Activated CD8-positive, alpha-beta T cell treated with anti-CD3 and anti-CD28 coated beads, Interleukin-2, amount 10 ng/mL, durations not matched to agents 7 days and 5 days (primary cell): ENCODE measurements around the gene TUBA4B. TPM values are rescaled to one million over a fixed set of nuclear protein-coding genes. Genes with fewer than 3 reads are reported as not detected.
A peak's percentile ranks its signal among the peaks of the same experiment; 100 is the strongest.

Experiments
- ATAC-seq: fragments of 150-1000 bp; cut with Tn5 transposase; one replicate; pipeline ENCODE4 v1.10.0; 2021; ENCODE audit warnings: moderate library complexity
- CTCF ChIA-PET: fragments of 350-600 bp; sonication (Branson Sonifier 250); formaldehyde crosslinking; loops from one replicate; lab custom pipeline; 2021; ENCODE audit warnings: antibody characterized with exemption; lab: Charles Lee
- POLR2A ChIA-PET: fragments of 350-600 bp; sonication (Branson Sonifier 250); formaldehyde crosslinking; loops from one replicate; lab custom pipeline; 2021; ENCODE audit warnings: antibody characterized with exemption; lab: Charles Lee
- DNase-seq: peaks from one replicate; pipeline ENCODE4 v3.0.0-alpha.2; 2020
- H3K27ac Mint-ChIP-seq: one replicate; pipeline ENCODE4 v1.8.0; 2021; ENCODE audit warnings: mild to moderate bottlenecking, mixed read lengths
- H3K27me3 Mint-ChIP-seq: one replicate; pipeline ENCODE4 v1.8.0; 2021; ENCODE audit warnings: low read depth, mixed read lengths
- H3K36me3 Mint-ChIP-seq: one replicate; pipeline ENCODE4 v1.8.0; 2021; ENCODE audit warnings: low read depth, mixed read lengths
- H3K4me1 Mint-ChIP-seq: one replicate; pipeline ENCODE4 v1.8.0; 2021; ENCODE audit warnings: low read depth, mixed read lengths
- H3K4me3 Mint-ChIP-seq: one replicate; pipeline ENCODE4 v1.8.0; 2021; ENCODE audit warnings: mild to moderate bottlenecking, mixed read lengths
- H3K9me3 Mint-ChIP-seq: one replicate; pipeline ENCODE4 v1.8.0; 2022; ENCODE audit warnings: mixed read lengths; ENCODE audit not compliant: insufficient read depth
- total RNA-seq, 2 experiments: library from RNA; stranded (reverse); gene quantifications; one replicate each; pipeline ENCODE4 v1.2.3, GENCODE V29; 2021

TUBA4B gene
- total RNA-seq, 2 experiments from 2014 or later = not detected

- H3K4me3 Mint-ChIP-seq = peak within 1 kb of the TSS; percentile 77
- peaks cover 45% of the 10 kb centered on the region for H3K36me3 Mint-ChIP-seq
- H3K27me3 Mint-ChIP-seq = no peaks in the 10 kb centered on the region
- ATAC-seq (peak; percentile 77), DNase-seq (peak; percentile 87)
- no peaks in the 10 kb centered on the region for H3K9me3 Mint-ChIP-seq
- peaks cover 26% of the 10 kb centered on the region for H3K4me1 Mint-ChIP-seq
- CTCF ChIA-PET = interaction anchor here (0.7 to 5.9 kb wide), 10 partner anchors 9 to 76 kb away, joined by 3 to 25 read pairs (median 6); partner anchors contain the start of genes ATG9A, GLB1L, NHEJ1 and STK16
- peak within 1 kb of the TSS; percentile 75 for H3K27ac Mint-ChIP-seq
- POLR2A ChIA-PET = interaction anchor here (0.8 to 2.5 kb wide), 12 partner anchors 9 to 60 kb away, joined by 3 to 16 read pairs (median 4); partner anchors contain the start of genes ANKZF1, ATG9A, CNPPD1 and DNAJB2
Observed at GRCh38 chr2:219218732-219219701, 34.0 kb upstream of the TUBA4B start, which contains the start of gene ABCB6. TSS of gene ABCB6 (minus strand) at chr2:219218958. CDS start at chr2:219218673, 285 bp downstream.

- DNase-seq (no peak), ATAC-seq (no peak)
- Mint-ChIP-seq H3K9me3 (no peaks in the 10 kb centered on the region), H3K27me3 (no peaks in the 10 kb centered on the region), H3K36me3 (peaks cover 51% of the 10 kb centered on the region), H3K4me3 (no peak overlapping the region), H3K4me1 (peaks cover 25% of the 10 kb centered on the region), H3K27ac (no peak overlapping the region)
- ChIA-PET POLR2A (interaction anchor here (0.8 to 2.5 kb wide), 5 partner anchors 8 to 59 kb away, joined by 3 to 9 read pairs (median 4); partner anchors contain the start of genes DNAJB2 and ZFAND2B), CTCF (interaction anchor here (0.7 to 5.9 kb wide), 7 partner anchors 9 to 75 kb away, joined by 3 to 25 read pairs (median 4); partner anchors contain the start of genes NHEJ1 and TUBA4A)
Observed at GRCh38 chr2:219219784-219220532, 33.1 kb upstream of the TUBA4B start.

GRCh38 chr2:219220652-219221402 is 32.2 kb upstream of the TUBA4B start:
- peaks cover 57% of the 10 kb centered on the region for H3K36me3 Mint-ChIP-seq
- H3K4me1 Mint-ChIP-seq = peaks cover 32% of the 10 kb centered on the region
- ATAC-seq (no peak), DNase-seq (no peak)
- H3K4me3 Mint-ChIP-seq = no peak overlapping the region
- POLR2A ChIA-PET = interaction anchor here (0.7 to 1.2 kb wide), 2 partner anchors 25 to 33 kb away, joined by 3 to 4 read pairs; partner anchors contain the start of gene TUBA4A
- CTCF ChIA-PET = interaction anchor here (0.7 to 2.5 kb wide), 2 partner anchors 11 to 74 kb away, joined by 3 to 11 read pairs; no protein-coding TSS in a partner anchor
- no peaks in the 10 kb centered on the region for H3K9me3 Mint-ChIP-seq
- H3K27ac Mint-ChIP-seq = no peak overlapping the region
- H3K27me3 Mint-ChIP-seq = no peaks in the 10 kb centered on the region

- no peak overlapping the region for H3K27ac Mint-ChIP-seq
- ChIA-PET POLR2A (no interaction called here), CTCF (no interaction called here)
Observed at GRCh38 chr2:219221957-219222518, 31.0 kb upstream of the TUBA4B start.

DNA sequence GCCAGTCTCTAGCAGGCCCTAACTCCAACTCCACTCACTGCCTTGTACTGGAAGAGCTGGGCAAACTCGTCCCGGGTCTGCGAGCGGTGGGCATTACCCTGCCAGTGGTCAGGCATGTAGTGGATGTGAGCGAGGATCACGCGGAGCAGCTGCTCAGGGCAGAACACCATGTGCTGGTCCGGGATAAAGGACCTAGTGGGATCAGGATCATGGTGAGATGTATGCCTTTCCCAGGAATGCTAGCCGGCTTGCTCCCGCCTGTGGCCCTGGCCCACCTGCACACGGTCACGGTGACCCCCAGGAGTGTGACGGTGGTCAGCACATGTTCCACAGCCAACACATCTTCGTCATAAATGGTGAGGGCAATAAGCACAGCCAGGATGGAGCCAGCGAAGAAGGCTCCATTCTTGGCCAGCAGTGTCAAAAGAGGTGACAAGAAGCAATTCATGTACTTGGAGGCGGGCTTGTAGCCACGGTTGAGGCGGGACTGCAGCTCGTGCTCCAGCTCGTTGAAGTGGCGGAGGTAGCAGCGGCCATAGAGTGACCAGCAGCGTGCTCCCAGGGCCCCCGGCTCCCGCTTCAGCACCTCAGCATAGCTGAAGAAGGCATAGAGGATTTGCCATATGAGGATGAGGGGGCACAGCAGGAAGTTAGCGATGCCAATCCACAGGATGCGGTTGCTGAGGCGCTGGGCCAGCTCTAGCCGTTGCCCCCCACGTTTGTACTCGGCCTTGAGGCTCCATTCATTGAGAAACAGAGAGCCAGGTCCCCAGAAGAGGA is 29.0 kb upstream of the TUBA4B start:
- H3K27me3 Mint-ChIP-seq = no peaks in the 10 kb centered on the region
- no peak overlapping the region for H3K4me3 Mint-ChIP-seq
- POLR2A ChIA-PET = interaction anchor here (0.6 to 1.1 kb wide), 2 partner anchors 30 kb away, joined by 3 to 5 read pairs; partner anchors contain the start of gene TUBA4A
- CTCF ChIA-PET = interaction anchor here (1.2 kb wide), 1 partner anchor 71 kb away, joined by 5 read pairs; no protein-coding TSS in a partner anchor
- H3K9me3 Mint-ChIP-seq = no peaks in the 10 kb centered on the region
- DNase-seq (no peak), ATAC-seq (no peak)
- H3K27ac Mint-ChIP-seq = no peak overlapping the region
- H3K36me3 Mint-ChIP-seq = peaks cover 70% of the 10 kb centered on the region
- peaks cover 38% of the 10 kb centered on the region for H3K4me1 Mint-ChIP-seq

More at GRCh38 chr2:219221957-219222518, 31.0 kb upstream of the TUBA4B start:
- no peaks in the 10 kb centered on the region for H3K27me3 Mint-ChIP-seq
- H3K36me3 Mint-ChIP-seq = peaks cover 58% of the 10 kb centered on the region
- peaks cover 33% of the 10 kb centered on the region for H3K4me1 Mint-ChIP-seq
- no peak for DNase-seq
- ATAC-seq = no peak
- no peaks in the 10 kb centered on the region for H3K9me3 Mint-ChIP-seq
- H3K4me3 Mint-ChIP-seq = no peak overlapping the region

- no peak for ATAC-seq
- H3K36me3 Mint-ChIP-seq = peaks cover 64% of the 10 kb centered on the region
- CTCF ChIA-PET = interaction anchor here (5.5 kb wide), 1 partner anchor 69 kb away, joined by 32 read pairs; no protein-coding TSS in a partner anchor
- no peak overlapping the region for H3K27ac Mint-ChIP-seq
- peaks cover 35% of the 10 kb centered on the region for H3K4me1 Mint-ChIP-seq
- POLR2A ChIA-PET = interaction anchor here (0.6 kb wide), 1 partner anchor 106 kb away, joined by 3 read pairs; no protein-coding TSS in a partner anchor
- H3K27me3 Mint-ChIP-seq = no peaks in the 10 kb centered on the region
- H3K9me3 Mint-ChIP-seq = no peaks in the 10 kb centered on the region
- no peak overlapping the region for H3K4me3 Mint-ChIP-seq
- no peak for DNase-seq
Observed at GRCh38 chr2:219225350-219225749, 27.7 kb upstream of the TUBA4B start.

DNA sequence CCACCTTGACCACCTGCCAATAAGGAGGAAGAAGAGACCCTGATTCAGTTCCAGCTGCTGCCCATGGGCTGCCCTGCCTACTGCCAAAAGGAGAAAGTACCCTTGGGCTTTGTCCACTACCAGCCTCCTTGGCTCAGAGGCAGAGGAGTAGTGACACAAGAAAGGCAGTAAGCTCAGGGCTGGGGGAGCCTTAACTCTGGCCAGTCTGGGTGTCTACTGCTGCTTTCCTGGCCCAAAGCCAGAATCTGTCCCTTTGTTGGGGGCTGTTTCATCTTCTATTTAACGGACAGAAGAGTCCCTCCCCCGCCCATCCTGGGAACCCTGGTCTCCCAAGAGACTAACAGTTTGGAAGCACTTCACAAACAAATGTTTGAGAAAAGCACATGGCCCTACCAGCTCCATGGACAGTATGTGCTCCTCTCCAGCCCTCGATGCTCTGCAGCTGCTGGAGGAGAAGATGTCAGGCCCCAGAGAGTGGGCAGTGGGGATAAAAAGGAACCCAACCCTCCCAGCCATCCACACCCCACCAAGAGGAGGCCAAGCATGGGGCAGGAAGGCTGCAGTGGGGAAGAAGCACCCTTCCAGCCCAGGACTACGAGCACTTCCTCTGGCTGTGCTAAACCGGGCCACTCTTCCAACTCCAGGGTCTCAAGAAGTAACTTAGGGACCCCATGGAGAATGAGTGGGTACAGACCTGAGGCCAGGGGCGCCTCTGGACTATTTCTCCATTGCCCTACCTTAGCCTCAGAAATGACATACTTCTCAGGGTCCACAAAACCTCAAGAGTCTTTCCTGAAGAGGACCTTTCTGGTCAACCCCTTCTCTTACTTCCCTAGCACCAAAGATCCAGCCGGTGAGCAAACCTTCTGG is 24.8 kb upstream of the TUBA4B start:
- peak overlapping the region; percentile 84 for H3K4me3 Mint-ChIP-seq
- CTCF ChIA-PET = interaction anchor here (0.7 to 5.5 kb wide), 15 partner anchors 9 to 70 kb away, joined by 3 to 32 read pairs (median 5); partner anchors contain the start of genes CNPPD1, GLB1L, NHEJ1 and STK16
- H3K4me1 Mint-ChIP-seq = peaks cover 59% of the 10 kb centered on the region
- peaks cover 65% of the 10 kb centered on the region for H3K36me3 Mint-ChIP-seq
- POLR2A ChIA-PET = interaction anchor here (0.7 to 6.2 kb wide), 12 partner anchors 9 to 67 kb away, joined by 3 to 77 read pairs (median 6); partner anchors contain the start of genes ABCB6, CNPPD1, GLB1L and STK16
- H3K9me3 Mint-ChIP-seq = no peaks in the 10 kb centered on the region
- H3K27me3 Mint-ChIP-seq = no peaks in the 10 kb centered on the region
- H3K27ac Mint-ChIP-seq = peak overlapping the region; percentile 67
- DNase-seq (no peak), ATAC-seq (no peak)

- H3K4me1 Mint-ChIP-seq = peaks cover 59% of the 10 kb centered on the region
- peak overlapping the region; percentile 84 for H3K4me3 Mint-ChIP-seq
- H3K9me3 Mint-ChIP-seq = no peaks in the 10 kb centered on the region
Observed at GRCh38 chr2:219228911-219229304, 24.1 kb upstream of the TUBA4B start.

More at GRCh38 chr2:219228911-219229304, 24.1 kb upstream of the TUBA4B start:
- ChIA-PET CTCF (interaction anchor here (0.9 to 5.5 kb wide), 12 partner anchors 10 to 69 kb away, joined by 3 to 32 read pairs (median 6); partner anchors contain the start of genes GLB1L, STK16 and TUBA4B), POLR2A (interaction anchor here (0.8 to 6.2 kb wide), 14 partner anchors 9 to 66 kb away, joined by 3 to 77 read pairs (median 10); partner anchors contain the start of genes ABCB6, CNPPD1, DNAJB2 and GLB1L)
- peak; percentile 26 for ATAC-seq
- H3K36me3 Mint-ChIP-seq = peaks cover 65% of the 10 kb centered on the region
- DNase-seq = no peak
- H3K27ac Mint-ChIP-seq = peak overlapping the region; percentile 67
- no peaks in the 10 kb centered on the region for H3K27me3 Mint-ChIP-seq
